Uterus (tissue), 2 donors: Measurements from ENCODE around the gene SUPT4H1.

Source experiments
- POLR2A ChIP-seq, 2 donors: fragments of 450-650 bp; IDR thresholded peaks; one replicate each; pipeline ENCODE4 v1.6.1; 2016; ENCODE audit warnings: antibody characterized with exemption in 2 of 2, mild to moderate bottlenecking in 1 of 2, moderate library complexity in 1 of 2
- TF ChIP-seq, protein P1 (sequence below), 4 experiments: fragments of 200-600 bp in 2 of 4; fragments of 450-650 bp in 2 of 4; sonication (generic) in 2 of 4; IDR thresholded peaks; one replicate each; pipeline ENCODE4 v1.5.1; 2016 to 2019; ENCODE audit warnings: antibody characterized with exemption in 4 of 4, mild to moderate bottlenecking in 2 of 4, moderate library complexity in 1 of 4

DNA sequence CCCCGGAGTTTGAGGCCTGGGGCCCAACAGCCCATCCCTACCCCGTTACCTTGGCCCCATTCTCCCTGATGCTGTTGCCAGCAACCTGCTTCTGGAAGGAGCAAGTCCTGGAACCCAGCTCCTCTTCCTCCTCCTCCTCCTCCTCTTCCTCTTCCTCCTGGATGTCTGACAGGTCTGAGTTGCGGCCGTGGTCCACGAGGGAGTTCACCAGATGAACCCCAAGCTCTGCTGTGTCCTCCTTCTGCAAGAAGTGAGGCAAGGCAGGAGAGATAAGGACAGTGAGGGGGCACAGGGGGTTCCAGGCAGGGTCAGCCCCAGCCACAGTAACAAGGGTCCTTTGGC is 42.1 kb downstream of the SUPT4H1 start:
- TF ChIP-seq, protein P1, sequence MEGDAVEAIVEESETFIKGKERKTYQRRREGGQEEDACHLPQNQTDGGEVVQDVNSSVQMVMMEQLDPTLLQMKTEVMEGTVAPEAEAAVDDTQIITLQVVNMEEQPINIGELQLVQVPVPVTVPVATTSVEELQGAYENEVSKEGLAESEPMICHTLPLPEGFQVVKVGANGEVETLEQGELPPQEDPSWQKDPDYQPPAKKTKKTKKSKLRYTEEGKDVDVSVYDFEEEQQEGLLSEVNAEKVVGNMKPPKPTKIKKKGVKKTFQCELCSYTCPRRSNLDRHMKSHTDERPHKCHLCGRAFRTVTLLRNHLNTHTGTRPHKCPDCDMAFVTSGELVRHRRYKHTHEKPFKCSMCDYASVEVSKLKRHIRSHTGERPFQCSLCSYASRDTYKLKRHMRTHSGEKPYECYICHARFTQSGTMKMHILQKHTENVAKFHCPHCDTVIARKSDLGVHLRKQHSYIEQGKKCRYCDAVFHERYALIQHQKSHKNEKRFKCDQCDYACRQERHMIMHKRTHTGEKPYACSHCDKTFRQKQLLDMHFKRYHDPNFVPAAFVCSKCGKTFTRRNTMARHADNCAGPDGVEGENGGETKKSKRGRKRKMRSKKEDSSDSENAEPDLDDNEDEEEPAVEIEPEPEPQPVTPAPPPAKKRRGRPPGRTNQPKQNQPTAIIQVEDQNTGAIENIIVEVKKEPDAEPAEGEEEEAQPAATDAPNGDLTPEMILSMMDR (IDR thresholded peaks at IDR 0.05) = no peak
- no peak for TF ChIP-seq POLR2A (IDR thresholded peaks at IDR 0.05)
